Fibroblast of lung (primary cell): ENCODE measurements around the gene BNIP5. TPM values are rescaled to one million over a fixed set of nuclear protein-coding genes. Genes with fewer than 3 reads are reported as not detected.

Experiments used
- DNase-seq, 2 donors: peaks; one replicate each; pipeline versions ENCODE4 v3.0.0 to v3.0.0-alpha.2; 2010; ENCODE audit warnings: low read depth in 2 of 2
- H2AFZ ChIP-seq: 2 replicates; pipeline ENCODE4 v1.5.1; 2012; ENCODE audit warnings: low read length, control low read depth, inconsistent platforms
- H3K27ac ChIP-seq: 2 replicates; pipeline ENCODE4 v1.5.1; 2011; ENCODE audit warnings: low read length, control low read depth; ENCODE audit not compliant: insufficient read depth
- H3K27me3 ChIP-seq: 2 replicates; pipeline ENCODE4 v1.5.1; 2011; ENCODE audit warnings: mild to moderate bottlenecking, low read length; ENCODE audit not compliant: control insufficient read depth, insufficient read depth
- H3K36me3 ChIP-seq: 2 replicates; pipeline ENCODE4 v1.5.1; 2011; ENCODE audit warnings: low read length; ENCODE audit not compliant: control insufficient read depth, insufficient read depth
- H3K4me1 ChIP-seq: 2 replicates; pipeline ENCODE4 v1.5.1; 2011; ENCODE audit warnings: low read length; ENCODE audit not compliant: control insufficient read depth, insufficient read depth; ENCODE audit errors: extremely low read depth
- H3K4me2 ChIP-seq: 2 replicates; pipeline ENCODE4 v1.5.1; 2011; ENCODE audit warnings: low read length, control low read depth; ENCODE audit not compliant: insufficient read depth; ENCODE audit errors: extremely low read depth
- H3K4me3 ChIP-seq, 4 experiments: fragments of 200-600 bp in 1 of 4; sonication (generic) in 1 of 4; replicated peaks in 1 of 4; 2 replicates each; pipeline ENCODE4 v1.5.1; 2011 to 2016; ENCODE audit warnings: low read length in 4 of 4, low read depth in 3 of 4, mild to moderate bottlenecking in 3 of 4, control low read depth in 2 of 4, inconsistent platforms in 1 of 4, mixed read lengths in 1 of 4; ENCODE audit not compliant: insufficient read depth in 1 of 4; ENCODE audit errors: control extremely low read depth in 1 of 4
- H3K79me2 ChIP-seq: 2 replicates; pipeline ENCODE4 v1.5.1; 2012; ENCODE audit warnings: mild to moderate bottlenecking, low read length, inconsistent platforms; ENCODE audit not compliant: control insufficient read depth, insufficient read depth
- H3K9ac ChIP-seq: 2 replicates; pipeline ENCODE4 v1.5.1; 2011; ENCODE audit warnings: mild to moderate bottlenecking, low read length, control low read depth; ENCODE audit not compliant: insufficient read depth
- H3K9me3 ChIP-seq: 2 replicates; pipeline ENCODE4 v1.5.1; 2012; ENCODE audit warnings: low read depth, low read length; ENCODE audit not compliant: control insufficient read depth, insufficient read depth
- H4K20me1 ChIP-seq: 2 replicates; pipeline ENCODE4 v1.5.1; 2011; ENCODE audit warnings: low read length; ENCODE audit not compliant: control insufficient read depth, insufficient read depth; ENCODE audit errors: extremely low read depth
- EZH2 ChIP-seq: IDR thresholded peaks from 2 replicates; pipeline ENCODE4 v1.5.1; 2012; ENCODE audit warnings: low read length, control low read depth, mild to moderate bottlenecking; ENCODE audit errors: missing control alignments
- polyA plus RNA-seq, 2 donors: library from polyadenylated mRNA; depleted of rRNA in 1 of 2; stranded (reverse) in 1 of 2; unstranded in 1 of 2; fragments of >200 nt; gene quantifications; 2 replicates each; pipeline ENCODE4 v1.2.1, GENCODE V29; 2011 to 2012; ENCODE audit warnings: missing spikeins in 1 of 2
- total RNA-seq: library from RNA; depleted of rRNA; stranded (reverse); fragments of >200 nt; gene quantifications from 2 replicates; pipeline ENCODE4 v1.2.1, GENCODE V29; 2014
- TF ChIP-seq, protein P1 (sequence below), 2 donors: IDR thresholded peaks in 1 of 2; conservative IDR thresholded peaks in 1 of 2; 1 replicate in 1 of 2; 2 replicates in 1 of 2; pipeline ENCODE4 v1.5.1; 2011 to 2012; ENCODE audit warnings: low read length in 2 of 2, control low read depth in 1 of 2, inconsistent platforms in 1 of 2, low read depth in 1 of 2, mild to moderate bottlenecking in 1 of 2

Gene BNIP5
- total and polyA plus RNA-seq, 2 donors (not counting 1 experiment from before 2014, with no cell fraction given): not detected

DNA sequence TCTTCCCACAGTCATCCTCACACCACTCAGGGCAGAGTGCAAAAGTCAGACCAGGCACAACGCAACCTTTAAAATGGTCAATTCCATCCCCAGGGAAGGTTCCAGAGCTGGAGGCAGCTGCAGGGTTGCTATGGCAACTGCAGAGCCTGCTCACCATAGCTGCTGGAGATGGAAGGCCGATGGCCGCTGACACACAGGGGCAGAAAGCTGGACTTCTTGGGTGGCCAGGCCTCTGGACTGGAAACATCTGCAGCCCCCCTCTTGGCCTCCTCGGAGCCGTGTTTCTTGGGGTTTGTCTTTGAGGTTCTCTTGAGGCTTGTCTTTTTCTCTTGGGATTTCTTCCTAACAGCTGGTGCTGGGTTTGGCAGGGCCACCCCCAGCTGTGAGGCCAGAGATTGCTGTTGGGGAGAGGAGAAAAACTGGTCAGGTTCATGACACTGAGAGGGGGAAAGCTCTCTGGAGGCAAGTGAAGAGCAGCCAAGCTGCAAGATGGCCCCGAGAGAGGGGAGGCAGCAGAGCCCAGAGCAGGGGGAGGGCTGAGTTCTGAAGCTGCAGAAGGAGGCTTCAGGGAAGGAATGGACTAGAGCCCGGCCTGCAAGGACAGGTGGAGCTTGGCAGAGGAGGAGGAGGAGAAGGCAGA is 10.2 kb downstream of the BNIP5 start:
- no peaks in the 10 kb centered on the region for H4K20me1 ChIP-seq
- H3K4me3 ChIP-seq: no peak overlapping the region
- no peaks in the 10 kb centered on the region for H3K79me2 ChIP-seq
- H3K9ac ChIP-seq: no peak overlapping the region
- H3K27me3 ChIP-seq: peaks cover 25% of the 10 kb centered on the region
- no peak overlapping the region for H3K27ac ChIP-seq
- no peaks in the 10 kb centered on the region for H3K36me3 ChIP-seq
- TF ChIP-seq, protein P1, sequence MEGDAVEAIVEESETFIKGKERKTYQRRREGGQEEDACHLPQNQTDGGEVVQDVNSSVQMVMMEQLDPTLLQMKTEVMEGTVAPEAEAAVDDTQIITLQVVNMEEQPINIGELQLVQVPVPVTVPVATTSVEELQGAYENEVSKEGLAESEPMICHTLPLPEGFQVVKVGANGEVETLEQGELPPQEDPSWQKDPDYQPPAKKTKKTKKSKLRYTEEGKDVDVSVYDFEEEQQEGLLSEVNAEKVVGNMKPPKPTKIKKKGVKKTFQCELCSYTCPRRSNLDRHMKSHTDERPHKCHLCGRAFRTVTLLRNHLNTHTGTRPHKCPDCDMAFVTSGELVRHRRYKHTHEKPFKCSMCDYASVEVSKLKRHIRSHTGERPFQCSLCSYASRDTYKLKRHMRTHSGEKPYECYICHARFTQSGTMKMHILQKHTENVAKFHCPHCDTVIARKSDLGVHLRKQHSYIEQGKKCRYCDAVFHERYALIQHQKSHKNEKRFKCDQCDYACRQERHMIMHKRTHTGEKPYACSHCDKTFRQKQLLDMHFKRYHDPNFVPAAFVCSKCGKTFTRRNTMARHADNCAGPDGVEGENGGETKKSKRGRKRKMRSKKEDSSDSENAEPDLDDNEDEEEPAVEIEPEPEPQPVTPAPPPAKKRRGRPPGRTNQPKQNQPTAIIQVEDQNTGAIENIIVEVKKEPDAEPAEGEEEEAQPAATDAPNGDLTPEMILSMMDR (conservative IDR thresholded peaks at IDR 0.05 in 1 of 2, IDR thresholded peaks at IDR 0.05 in 1 of 2; ENCODE audit: low read depth in 1 of 2, low read length in 2 of 2): no peak
- no peak for TF ChIP-seq EZH2
- H3K9me3 ChIP-seq: no peaks in the 10 kb centered on the region
- peak in 1 of 2 donors; percentile 61 for DNase-seq
- no peak overlapping the region for H3K4me2 ChIP-seq
- no peaks in the 10 kb centered on the region for H3K4me1 ChIP-seq
- no peak overlapping the region for H2AFZ ChIP-seq

DNA sequence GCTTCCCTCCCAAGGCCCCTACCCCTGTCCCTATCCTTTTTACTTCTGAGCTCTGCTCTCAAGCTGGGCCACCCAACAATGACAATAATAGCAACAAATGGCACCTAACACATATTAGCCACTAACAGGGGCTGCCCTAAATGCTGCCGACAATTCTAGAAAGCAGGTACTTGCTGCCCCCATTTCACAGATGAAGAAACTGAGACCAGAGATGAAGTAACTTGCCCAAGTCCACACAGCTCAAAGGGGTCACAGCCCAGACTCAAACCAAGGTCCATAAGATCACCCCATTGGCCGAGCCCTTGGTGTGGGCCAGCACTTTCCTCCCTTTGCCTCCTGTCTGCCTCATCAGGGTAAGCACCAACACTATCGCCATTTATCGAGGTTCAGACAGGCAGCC is 12.0 kb downstream of the BNIP5 start:
- Histone ChIP-seq H2AFZ (no peak overlapping the region), H3K4me1 (no peaks in the 10 kb centered on the region), H3K36me3 (no peaks in the 10 kb centered on the region), H4K20me1 (no peaks in the 10 kb centered on the region), H3K4me2 (no peak overlapping the region), H3K79me2 (no peaks in the 10 kb centered on the region), H3K27ac (no peak overlapping the region), H3K9me3 (no peaks in the 10 kb centered on the region), H3K27me3 (peaks cover 23% of the 10 kb centered on the region), H3K4me3 (no peak overlapping the region), H3K9ac (no peak overlapping the region)
- no peak for DNase-seq
- TF ChIP-seq, protein P1 (conservative IDR thresholded peaks at IDR 0.05 in 1 of 2, IDR thresholded peaks at IDR 0.05 in 1 of 2; ENCODE audit: low read depth in 1 of 2, low read length in 2 of 2): no peak
- no peak for TF ChIP-seq EZH2

DNA sequence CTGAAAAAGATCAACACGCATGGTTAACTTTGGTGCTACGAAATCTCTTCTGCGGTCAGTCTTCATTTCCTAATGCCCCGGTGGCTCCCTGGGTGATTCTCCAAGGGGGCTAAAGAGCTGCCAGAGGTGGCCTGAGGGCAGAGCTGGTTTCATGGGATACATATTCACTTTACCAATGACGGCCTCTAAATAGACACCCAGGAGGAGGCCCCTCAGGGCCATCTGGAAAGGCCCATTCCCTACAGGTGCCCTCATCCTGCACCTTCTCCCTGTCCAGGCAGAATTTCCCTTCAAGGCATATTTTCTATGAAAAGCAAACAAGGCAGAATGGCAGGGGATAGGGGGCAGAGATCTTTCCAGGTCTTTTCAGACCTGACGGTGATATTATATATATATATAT is 12.5 kb downstream of the BNIP5 start:
- H3K79me2 ChIP-seq: no peaks in the 10 kb centered on the region
- no peaks in the 10 kb centered on the region for H3K4me1 ChIP-seq
- H3K4me2 ChIP-seq: no peak overlapping the region
- H3K27ac ChIP-seq: no peak overlapping the region
- no peak for DNase-seq
- no peak overlapping the region for H3K4me3 ChIP-seq
- H2AFZ ChIP-seq: no peak overlapping the region
- no peaks in the 10 kb centered on the region for H3K9me3 ChIP-seq
- TF ChIP-seq, protein P1 (conservative IDR thresholded peaks at IDR 0.05 in 1 of 2, IDR thresholded peaks at IDR 0.05 in 1 of 2; ENCODE audit: low read depth in 1 of 2, low read length in 2 of 2): no peak
- TF ChIP-seq EZH2: no peak
- peaks cover 22% of the 10 kb centered on the region for H3K27me3 ChIP-seq
- H3K36me3 ChIP-seq: no peaks in the 10 kb centered on the region
- no peak overlapping the region for H3K9ac ChIP-seq
- H4K20me1 ChIP-seq: no peaks in the 10 kb centered on the region
